H9 (cell line): ENCODE results near the gene NOXRED1. TPM values are rescaled to one million over a fixed set of nuclear protein-coding genes. Genes with fewer than 3 reads are reported as not detected.

Experiments
- DNase-seq: peaks from one replicate; pipeline ENCODE4 v3.0.0-alpha.2; 2017
- H2AFZ ChIP-seq: one replicate; pipeline ENCODE4 v1.6.1; 2013; ENCODE audit warnings: mild to moderate bottlenecking, low read length, control low read depth, moderate library complexity
- H2AK5ac ChIP-seq: 2 replicates; pipeline ENCODE4 v1.6.1; 2013; ENCODE audit warnings: low read length, control low read depth, mixed read lengths; ENCODE audit not compliant: insufficient read length
- H2BK120ac ChIP-seq: one replicate; pipeline ENCODE4 v1.6.1; 2013; ENCODE audit warnings: low read depth, mild to moderate bottlenecking, low read length, control low read depth, inconsistent platforms; ENCODE audit not compliant: poor library complexity, severe bottlenecking
- H2BK12ac ChIP-seq: 2 replicates; pipeline ENCODE4 v1.6.1; 2013; ENCODE audit warnings: low read length, control low read depth, mixed read lengths, low read depth; ENCODE audit not compliant: insufficient read length
- H2BK15ac ChIP-seq: 2 replicates; pipeline ENCODE4 v1.6.1; 2013; ENCODE audit warnings: low read depth, low read length, control low read depth
- H2BK20ac ChIP-seq: one replicate; pipeline ENCODE4 v1.6.1; 2013; ENCODE audit warnings: low read depth, mild to moderate bottlenecking, low read length, control low read depth, inconsistent platforms; ENCODE audit not compliant: poor library complexity, severe bottlenecking
- H2BK5ac ChIP-seq: 2 replicates; pipeline ENCODE4 v1.6.1; 2013; ENCODE audit warnings: low read length, control low read depth, mixed read lengths; ENCODE audit not compliant: insufficient read length
- H3K14ac ChIP-seq: 2 replicates; pipeline ENCODE4 v1.6.1; 2013; ENCODE audit warnings: low read length, control low read depth; ENCODE audit not compliant: insufficient read depth
- H3K18ac ChIP-seq: 2 replicates; pipeline ENCODE4 v1.6.1; 2013; ENCODE audit warnings: low read depth, mild to moderate bottlenecking, mixed read lengths, low read length, control low read depth; ENCODE audit not compliant: insufficient read length
- H3K23ac ChIP-seq: 2 replicates; pipeline ENCODE4 v1.6.1; 2013; ENCODE audit warnings: low read length, control low read depth, mixed read lengths, low read depth; ENCODE audit not compliant: insufficient read length
- H3K23me2 ChIP-seq: 2 replicates; pipeline ENCODE4 v1.6.1; 2013; ENCODE audit warnings: low read depth, mild to moderate bottlenecking, mixed read lengths, low read length, control low read depth; ENCODE audit not compliant: insufficient read length, poor library complexity, severe bottlenecking
- H3K27ac ChIP-seq: 2 replicates; pipeline ENCODE4 v1.5.1; 2013; ENCODE audit warnings: low read length, control low read depth, mixed read lengths, low read depth; ENCODE audit not compliant: insufficient read length
- H3K27me3 ChIP-seq: 2 replicates; pipeline ENCODE4 v1.6.1; 2013; ENCODE audit warnings: low read length, control low read depth, inconsistent platforms; ENCODE audit not compliant: insufficient read depth
- H3K4ac ChIP-seq: 2 replicates; pipeline ENCODE4 v1.6.1; 2013; ENCODE audit warnings: low read depth, mild to moderate bottlenecking, control low read depth, inconsistent platforms, low read length, moderate library complexity
- H3K4me1 ChIP-seq: 2 replicates; pipeline ENCODE4 v1.6.1; 2013; ENCODE audit warnings: low read length, control low read depth, inconsistent platforms; ENCODE audit not compliant: insufficient read depth
- H3K4me2 ChIP-seq: 2 replicates; pipeline ENCODE4 v1.6.1; 2013; ENCODE audit warnings: low read length, control low read depth, mixed read lengths; ENCODE audit not compliant: insufficient read length, insufficient read depth
- H3K56ac ChIP-seq: 2 replicates; pipeline ENCODE4 v1.6.1; 2013; ENCODE audit warnings: low read depth, mild to moderate bottlenecking, mixed read lengths, low read length, control low read depth; ENCODE audit not compliant: insufficient read length
- H3K79me1 ChIP-seq: 2 replicates; pipeline ENCODE4 v1.6.1; 2013; ENCODE audit warnings: low read depth, mild to moderate bottlenecking, moderate library complexity, low read length, control low read depth, inconsistent platforms; ENCODE audit not compliant: insufficient read depth, poor library complexity, severe bottlenecking
- H3K79me2 ChIP-seq: 2 replicates; pipeline ENCODE4 v1.6.1; 2013; ENCODE audit warnings: low read length, control low read depth, inconsistent platforms; ENCODE audit not compliant: insufficient read depth
- H3K9ac ChIP-seq: 2 replicates; pipeline ENCODE4 v1.6.1; 2013; ENCODE audit warnings: low read length, control low read depth, mixed read lengths; ENCODE audit not compliant: insufficient read length; ENCODE audit errors: extremely low read depth
- H3K9me3 ChIP-seq: one replicate; pipeline ENCODE4 v1.6.1; 2013; ENCODE audit warnings: low read depth, low read length, inconsistent platforms; ENCODE audit not compliant: control insufficient read depth
- H3T11ph ChIP-seq: one replicate; pipeline ENCODE4 v1.6.1; 2013; ENCODE audit warnings: mild to moderate bottlenecking, low read length, control low read depth, inconsistent platforms
- H4K20me1 ChIP-seq: one replicate; pipeline ENCODE4 v1.6.1; 2013; ENCODE audit not compliant: control insufficient read depth, insufficient read length, insufficient read depth
- H4K5ac ChIP-seq: 2 replicates; pipeline ENCODE4 v1.6.1; 2013; ENCODE audit warnings: low read depth, mild to moderate bottlenecking, mixed read lengths, low read length, control low read depth; ENCODE audit not compliant: insufficient read length
- H4K8ac ChIP-seq: replicated peaks from 2 replicates; pipeline ENCODE4 v1.6.1; 2013; ENCODE audit warnings: low read length, control low read depth, mixed read lengths, low read depth; ENCODE audit not compliant: insufficient read length
- H4K91ac ChIP-seq: 2 replicates; pipeline ENCODE4 v1.6.1; 2013; ENCODE audit warnings: low read depth, mild to moderate bottlenecking, moderate library complexity, mixed read lengths, low read length, control low read depth; ENCODE audit not compliant: insufficient read length
- H3K27ac Mint-ChIP-seq, 3 experiments: 2 replicates in 2 of 3; 3 replicates in 1 of 3; pipeline ENCODE4 v1.8.0; 2020 to 2021; ENCODE audit warnings: mixed read lengths in 3 of 3, mild to moderate bottlenecking in 1 of 3, moderate library complexity in 1 of 3
- H3K27me3 Mint-ChIP-seq: 2 replicates; pipeline ENCODE4 v1.8.0; 2021; ENCODE audit warnings: low read depth, mild to moderate bottlenecking, moderate library complexity, mixed read lengths
- H3K36me3 Mint-ChIP-seq, 3 experiments: 2 replicates in 2 of 3; 3 replicates in 1 of 3; pipeline ENCODE4 v1.8.0; 2020 to 2021; ENCODE audit warnings: low read depth in 3 of 3, mixed read lengths in 3 of 3; ENCODE audit not compliant: insufficient read depth in 1 of 3
- H3K4me1 Mint-ChIP-seq, 2 experiments: 2 replicates each; pipeline ENCODE4 v1.8.0; 2020; ENCODE audit warnings: mixed read lengths in 2 of 2
- H3K4me3 Mint-ChIP-seq, 2 experiments: 2 replicates in 1 of 2; 3 replicates in 1 of 2; pipeline ENCODE4 v1.8.0; 2020 to 2021; ENCODE audit warnings: mild to moderate bottlenecking in 2 of 2, mixed read lengths in 2 of 2, moderate library complexity in 1 of 2
- H3K9me3 Mint-ChIP-seq, 2 experiments: 2 replicates in 1 of 2; 3 replicates in 1 of 2; pipeline ENCODE4 v1.8.0; 2020; ENCODE audit warnings: mild to moderate bottlenecking in 2 of 2, mixed read lengths in 2 of 2, moderate library complexity in 1 of 2
- CTCF ChIP-seq: fragments of 200-600 bp; sonication (generic); conservative IDR thresholded peaks from 3 replicates; pipeline ENCODE4 v1.8.0; 2021; ENCODE audit warnings: antibody characterized with exemption, mild to moderate bottlenecking
- WGBS: extraction: QIAGEN DNeasy Blood & Tissue Kit; methylation state at CpG from one replicate; pipeline ENCODE4 v1.1.7; 2013; ENCODE audit warnings: missing lambda C conversion rate, low lambda C conversion rate, mixed read lengths; ENCODE audit not compliant: insufficient read length; ENCODE audit errors: extremely low coverage; 5-methylcytosine and 5-hydroxymethylcytosine counted together
- total RNA-seq: library from RNA; stranded (reverse); gene quantifications from 2 replicates; pipeline ENCODE4 v1.2.1, GENCODE V29; 2021

NOXRED1 gene
- total RNA-seq, 1 experiment from 2014 or later: not detected

GRCh38 chr14:77469539-77469938 lies 46.2 kb upstream of the NOXRED1 start:
- H3T11ph ChIP-seq: no peak overlapping the region
- H3K27me3 ChIP-seq: no peaks in the 10 kb centered on the region
- no peak for TF ChIP-seq CTCF
- no peak overlapping the region for H2BK5ac ChIP-seq
- H2BK12ac ChIP-seq: no peak overlapping the region
- WGBS: no CpG with 5 or more reads among the region's 1 CpG
- peak overlapping the region in 2 of 3 experiments; percentile 50 to 80; a peak in 4 of 7 replicates for H3K27ac Mint-ChIP-seq
- H3K36me3 Mint-ChIP-seq: peaks cover 30 to 50% (median 41%) of the 10 kb centered on the region in 3 experiments
- no peaks in the 10 kb centered on the region for H3K9me3 ChIP-seq
- no peak overlapping the region for H3K18ac ChIP-seq
- H3K9me3 Mint-ChIP-seq: no peaks in the 10 kb centered on the region
- no peak overlapping the region for H3K23ac ChIP-seq
- no peak overlapping the region for H2AK5ac ChIP-seq
- H2AFZ ChIP-seq: no peak overlapping the region
- no peak overlapping the region for H3K14ac ChIP-seq
- H4K8ac ChIP-seq: no peak overlapping the region
- H3K9ac ChIP-seq: no peak overlapping the region
- no peak overlapping the region for H3K56ac ChIP-seq
- H2BK20ac ChIP-seq: no peak overlapping the region
- H4K5ac ChIP-seq: no peak overlapping the region
- peaks cover 8% of the 10 kb centered on the region; the same call in 1 of the 2 replicates for H3K4me1 ChIP-seq
- H3K4me1 Mint-ChIP-seq: peaks cover 18 to 19% of the 10 kb centered on the region in 2 experiments
- H3K4me3 Mint-ChIP-seq: no peak overlapping the region
- no peak overlapping the region for H3K27ac ChIP-seq
- no peaks in the 10 kb centered on the region; the same call in none of the 2 replicates for H3K27me3 Mint-ChIP-seq
- no peaks in the 10 kb centered on the region for H3K79me1 ChIP-seq
- H4K91ac ChIP-seq: no peak overlapping the region
- H4K20me1 ChIP-seq: no peaks in the 10 kb centered on the region
- H3K23me2 ChIP-seq: no peaks in the 10 kb centered on the region
- no peak overlapping the region for H3K4me2 ChIP-seq
- no peak overlapping the region for H3K4ac ChIP-seq
- no peaks in the 10 kb centered on the region for H3K79me2 ChIP-seq
- DNase-seq: no peak
- H2BK120ac ChIP-seq: no peak overlapping the region
- no peak overlapping the region for H2BK15ac ChIP-seq
